H1 (cell line): Measurements from ENCODE around the gene CRTC3.

Experiments used
- CBX5 ChIP-seq: fragments of 300-800, 300-1000 bp; sonication (generic); IDR thresholded peaks from 2 replicates; pipeline ENCODE4 v1.7.1; 2016; ENCODE audit warnings: antibody characterized with exemption, low read length, low read depth
- CREB1 ChIP-seq: IDR thresholded peaks from 2 replicates; pipeline ENCODE4 v1.6.1; 2012; ENCODE audit warnings: inconsistent platforms
- CTCF ChIP-seq, 3 experiments: IDR thresholded peaks; 1 replicate in 2 of 3; 2 replicates in 1 of 3; pipeline versions ENCODE4 v1.5.1 to v1.6.1; 2011; ENCODE audit warnings: low read length in 3 of 3, mild to moderate bottlenecking in 3 of 3, inconsistent platforms in 2 of 3, low read depth in 1 of 3, moderate library complexity in 1 of 3; ENCODE audit not compliant: insufficient read depth in 1 of 3; ENCODE audit errors: control extremely low read depth in 1 of 3
- E2F6 ChIP-seq: IDR thresholded peaks from 2 replicates; pipeline ENCODE4 v1.6.1; 2012; ENCODE audit warnings: inconsistent platforms
- EP300 ChIP-seq, 2 experiments: IDR thresholded peaks; 1 replicate in 1 of 2; 2 replicates in 1 of 2; pipeline ENCODE4 v1.6.1; 2011 to 2012; ENCODE audit warnings: low read depth in 2 of 2, low read length in 2 of 2, mild to moderate bottlenecking in 2 of 2, borderline replicate concordance in 1 of 2, inconsistent platforms in 1 of 2, moderate library complexity in 1 of 2
- GABPA ChIP-seq: IDR thresholded peaks from 2 replicates; pipeline ENCODE4 v1.6.1; 2011; ENCODE audit warnings: mild to moderate bottlenecking, low read length, moderate library complexity, borderline replicate concordance; ENCODE audit not compliant: insufficient read depth
- POLR2A ChIP-seq, 2 experiments: IDR thresholded peaks; 1 replicate in 1 of 2; 2 replicates in 1 of 2; pipeline ENCODE4 v1.6.1; 2011; ENCODE audit warnings: low read depth in 2 of 2, low read length in 2 of 2, mild to moderate bottlenecking in 2 of 2; ENCODE audit errors: control extremely low read depth in 1 of 2
- SIN3A ChIP-seq, 2 experiments: IDR thresholded peaks in 1 of 2; conservative IDR thresholded peaks in 1 of 2; 2 replicates each; pipeline ENCODE4 v1.6.1; 2011 to 2012; ENCODE audit warnings: low read length in 2 of 2, improper control_type of control experiment in 1 of 2, low read depth in 1 of 2, mild to moderate bottlenecking in 1 of 2
- TAF1 ChIP-seq: IDR thresholded peaks from 2 replicates; pipeline ENCODE4 v1.6.1; 2011; ENCODE audit warnings: mild to moderate bottlenecking, low read depth, low read length
- USF2 ChIP-seq: IDR thresholded peaks from 2 replicates; pipeline ENCODE4 v1.6.1; 2011; ENCODE audit warnings: low read length, improper control_type of control experiment
- ZNF274 ChIP-seq: IDR thresholded peaks from 2 replicates; pipeline ENCODE4 v1.7.0; 2012; ENCODE audit warnings: low read length, borderline replicate concordance; ENCODE audit errors: extremely low read depth

- TF ChIP-seq USF2 (no peak), CTCF (IDR thresholded peaks at IDR 0.05; ENCODE audit: control extremely low read depth in 1 of 3, insufficient read depth in 1 of 3, low read depth in 1 of 3, low read length in 3 of 3) (no peak), CBX5 (no peak), TAF1 (no peak), CREB1 (no peak), E2F6 (no peak), SIN3A (conservative IDR thresholded peaks at IDR 0.05 in 1 of 2, IDR thresholded peaks at IDR 0.05 in 1 of 2; ENCODE audit: low read depth in 1 of 2, low read length in 2 of 2) (no peak), ZNF274 (no peak), POLR2A (IDR thresholded peaks at IDR 0.05; ENCODE audit: control extremely low read depth in 1 of 2, low read depth in 2 of 2, low read length in 2 of 2) (no peak), GABPA (no peak), EP300 (IDR thresholded peaks at IDR 0.05; ENCODE audit: borderline replicate concordance in 1 of 2, low read depth in 2 of 2, low read length in 2 of 2) (no peak)
Observed at GRCh38 chr15:90599644-90600043, 69.9 kb downstream of the CRTC3 start.
